Skin epidermis (tissue), 12 donors: ENCODE measurements around the gene KMT2C.
"Not testable (repeated sequence)": the region's sequence is repeated elsewhere in the genome, so short reads cannot be mapped to it uniquely, and the experiment has no call there.

Experiments used
- H3K27ac ChIP-seq, 21 experiments: fragments of 200-600 bp; sonication (generic) in 11 of 21; one replicate each; pipeline ENCODE4 v1.5.0; 2020; ENCODE audit warnings: mild to moderate bottlenecking in 3 of 21, inconsistent platforms in 2 of 21, moderate library complexity in 2 of 21
- H3K4me3 ChIP-seq, 7 experiments: fragments of 200-600 bp; sonication (generic) in 2 of 7; one replicate each; pipeline ENCODE4 v1.5.0; 2020; ENCODE audit warnings: inconsistent platforms in 2 of 7, mild to moderate bottlenecking in 2 of 7, moderate library complexity in 1 of 7

The KMT2C gene

DNA sequence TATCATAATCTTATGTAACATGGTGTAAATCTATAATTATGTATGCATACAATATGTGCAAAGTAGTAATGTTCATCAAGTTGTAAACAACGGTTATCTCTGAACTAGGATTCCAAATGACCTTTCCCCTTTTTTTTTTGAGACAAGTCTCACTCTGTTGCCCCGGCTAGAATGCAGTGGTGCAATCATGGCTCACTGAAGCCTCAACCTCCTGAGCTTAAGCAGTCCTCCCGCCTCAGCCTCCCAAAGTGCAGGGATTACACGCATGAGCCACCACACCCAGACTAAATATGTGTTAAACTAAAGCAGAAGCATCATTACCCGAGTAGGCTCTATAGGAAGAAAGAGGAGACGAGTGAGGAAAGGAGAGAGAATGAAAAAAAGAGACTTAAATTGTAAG, 7.8 kb upstream of the KMT2C start:
- Histone ChIP-seq H3K4me3 (no peak overlapping the region), H3K27ac (no peak overlapping the region)

DNA sequence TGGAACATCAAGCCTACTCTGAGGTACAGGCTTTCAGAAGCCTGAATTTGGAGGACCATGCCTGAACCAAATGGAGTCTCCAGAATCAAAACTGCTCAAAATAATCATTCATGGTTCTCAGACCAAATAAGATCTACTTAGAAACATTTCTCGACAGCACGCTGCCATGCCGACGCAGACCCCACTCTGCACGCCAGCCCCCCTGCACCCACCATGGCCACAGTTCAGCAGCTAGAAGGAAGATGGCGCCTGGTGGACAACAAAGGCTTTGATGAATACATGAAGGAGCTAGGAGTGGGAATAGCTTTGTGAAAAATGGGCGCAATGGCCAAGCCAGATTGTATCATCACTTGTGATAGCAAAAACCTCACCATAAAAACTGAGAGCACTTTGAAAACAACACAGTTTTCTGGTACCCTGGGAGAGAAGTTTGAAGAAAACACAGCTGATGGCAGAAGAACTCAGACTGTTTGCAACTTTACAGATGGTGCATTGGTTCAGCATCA, 6.6 kb upstream of the KMT2C start:
- no peak overlapping the region for H3K4me3 ChIP-seq
- H3K27ac ChIP-seq = no peak overlapping the region

DNA sequence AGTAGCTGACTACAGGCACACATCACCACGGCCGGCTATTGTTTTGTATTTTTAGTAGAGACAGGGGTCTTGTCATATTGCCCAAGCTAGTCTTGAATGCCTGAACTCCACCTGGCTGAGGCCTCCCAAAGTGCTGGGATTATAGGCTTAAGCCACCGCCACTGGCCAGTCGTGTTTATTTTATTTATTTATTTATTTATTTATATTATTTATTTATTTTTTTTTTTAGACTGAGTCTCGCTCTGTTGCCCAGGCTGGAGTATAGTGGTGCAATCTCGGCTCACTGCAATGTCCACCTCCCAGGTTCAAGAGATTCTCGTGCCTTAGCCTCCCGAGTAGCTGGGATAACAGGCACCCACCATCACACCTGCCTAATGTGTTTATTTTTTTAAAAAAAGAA, 6.0 kb upstream of the KMT2C start:
- H3K27ac ChIP-seq, H3K4me3 ChIP-seq: not testable (repeated sequence)

DNA sequence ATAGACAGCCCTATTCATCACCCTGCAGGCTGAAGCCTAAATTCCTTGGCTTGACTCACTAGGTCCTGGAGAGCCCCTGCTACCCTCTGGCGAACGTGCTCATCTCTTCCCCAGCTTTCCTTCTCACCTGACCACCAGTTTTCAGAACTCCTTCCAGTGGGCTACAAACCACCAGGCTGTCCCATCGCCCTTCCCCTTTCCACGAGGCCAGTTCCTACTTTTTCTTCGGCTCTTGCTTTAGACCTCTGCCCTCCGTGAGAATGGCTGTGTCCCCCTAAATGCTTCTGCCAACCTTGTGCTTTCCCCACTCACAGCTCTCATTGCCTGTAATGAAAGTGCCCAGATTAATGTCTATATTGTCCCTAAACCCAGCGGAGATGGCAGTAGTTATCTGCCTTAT, 5.4 kb upstream of the KMT2C start:
- not testable (repeated sequence) for H3K4me3 ChIP-seq, H3K27ac ChIP-seq

DNA sequence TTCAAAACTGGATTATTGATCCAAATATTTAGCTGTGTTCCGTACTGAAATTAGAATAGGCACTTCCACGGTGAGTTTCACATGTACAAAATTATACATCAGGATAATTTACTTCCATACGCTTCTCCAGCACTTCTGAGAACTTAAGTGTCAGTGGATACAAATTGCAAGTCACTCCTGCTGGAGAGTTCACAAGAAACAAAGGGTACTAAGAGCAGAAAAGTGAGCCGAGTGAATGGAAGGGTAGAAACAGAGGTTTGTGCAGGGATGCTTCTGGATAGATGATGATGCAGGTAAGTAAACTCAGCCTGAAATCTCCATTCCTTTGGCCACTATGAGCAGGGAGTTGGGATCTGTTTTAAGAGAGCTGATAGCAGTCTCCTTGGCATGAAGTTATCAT, 2.2 kb upstream of the KMT2C start:
- H3K4me3 ChIP-seq = not testable (repeated sequence)

DNA sequence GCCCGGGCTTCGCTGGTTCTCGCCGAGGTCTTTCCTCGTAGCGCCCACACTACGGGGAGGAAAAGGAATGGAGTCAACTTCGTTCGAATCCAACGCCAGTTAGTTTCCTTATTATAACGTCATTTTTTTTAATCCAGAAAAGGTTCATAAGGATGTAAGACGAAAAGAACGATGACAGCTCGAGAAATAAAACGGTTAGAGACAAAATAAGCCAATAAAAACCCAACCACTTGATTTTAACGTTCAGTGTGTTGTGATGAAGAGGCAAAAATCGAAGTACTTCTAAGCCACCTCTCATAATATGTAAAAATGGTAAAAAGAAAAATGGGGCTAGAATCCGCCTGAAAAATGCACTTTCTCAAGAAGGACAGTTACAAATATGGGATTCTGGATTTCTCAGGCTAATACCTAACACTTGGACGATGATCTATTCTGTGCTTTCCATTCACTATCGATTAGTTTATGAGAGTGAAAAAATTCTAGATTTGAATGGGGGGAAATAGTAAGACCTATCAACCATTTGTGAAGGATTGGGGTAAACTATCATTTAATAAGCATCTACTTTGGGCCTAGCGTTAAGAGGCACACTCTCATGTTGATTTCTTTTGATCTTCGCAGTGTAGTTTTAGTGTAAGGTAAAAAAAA, 1.2 kb upstream of the KMT2C start:
- Histone ChIP-seq H3K4me3 (peak overlapping the region; percentile 49 to 95 (median 66)), H3K27ac (peak overlapping the region; percentile 71 to 99 (median 93))

More for the DNA sequence above, 2.2 kb upstream of the KMT2C start:
- not testable (repeated sequence) for H3K27ac ChIP-seq

DNA sequence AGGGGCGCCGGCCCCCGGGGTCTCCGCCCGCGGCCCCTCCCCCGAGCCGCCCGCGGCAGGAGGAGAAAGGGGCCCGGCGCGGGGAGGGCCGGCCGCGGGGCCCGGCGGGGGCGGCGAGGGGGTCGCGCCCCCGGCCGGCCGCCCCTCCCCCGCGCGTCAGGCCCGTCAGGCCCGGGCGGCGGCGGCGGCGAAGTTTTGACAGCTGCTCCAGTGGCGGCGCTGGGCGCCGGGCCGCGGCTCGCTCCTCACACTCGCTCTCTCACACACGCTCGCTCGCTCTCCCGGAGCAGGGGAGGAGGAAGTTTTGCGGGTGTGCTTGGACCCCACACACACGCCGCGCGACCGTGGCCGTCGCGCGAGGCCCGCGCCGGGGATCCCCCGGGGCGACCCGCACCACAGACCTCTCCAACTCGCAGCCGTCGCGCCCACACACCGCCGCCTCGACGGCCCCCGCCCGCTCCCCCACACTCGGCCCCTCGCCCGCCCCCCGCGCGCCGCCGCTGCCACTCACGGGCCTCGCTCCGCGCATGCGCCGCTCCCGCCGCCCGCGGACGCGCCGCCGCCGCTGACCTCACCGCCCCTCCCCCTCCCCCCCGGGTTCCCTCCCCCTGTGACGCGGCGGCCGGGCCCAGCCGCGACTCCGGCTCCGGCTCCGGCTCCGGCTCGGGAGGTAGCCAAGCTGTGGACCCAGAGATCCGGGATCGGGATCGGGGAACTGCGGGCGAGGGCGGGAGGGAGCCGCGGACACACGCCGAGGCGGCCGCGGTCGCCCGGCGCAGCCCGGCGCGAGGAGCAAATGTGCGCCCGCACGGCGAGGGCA, 518 bp upstream of the KMT2C start:
- peak overlapping the region; percentile 78 to 99 (median 94) for H3K27ac ChIP-seq
- H3K4me3 ChIP-seq = peak overlapping the region; percentile 49 to 95 (median 66)

DNA sequence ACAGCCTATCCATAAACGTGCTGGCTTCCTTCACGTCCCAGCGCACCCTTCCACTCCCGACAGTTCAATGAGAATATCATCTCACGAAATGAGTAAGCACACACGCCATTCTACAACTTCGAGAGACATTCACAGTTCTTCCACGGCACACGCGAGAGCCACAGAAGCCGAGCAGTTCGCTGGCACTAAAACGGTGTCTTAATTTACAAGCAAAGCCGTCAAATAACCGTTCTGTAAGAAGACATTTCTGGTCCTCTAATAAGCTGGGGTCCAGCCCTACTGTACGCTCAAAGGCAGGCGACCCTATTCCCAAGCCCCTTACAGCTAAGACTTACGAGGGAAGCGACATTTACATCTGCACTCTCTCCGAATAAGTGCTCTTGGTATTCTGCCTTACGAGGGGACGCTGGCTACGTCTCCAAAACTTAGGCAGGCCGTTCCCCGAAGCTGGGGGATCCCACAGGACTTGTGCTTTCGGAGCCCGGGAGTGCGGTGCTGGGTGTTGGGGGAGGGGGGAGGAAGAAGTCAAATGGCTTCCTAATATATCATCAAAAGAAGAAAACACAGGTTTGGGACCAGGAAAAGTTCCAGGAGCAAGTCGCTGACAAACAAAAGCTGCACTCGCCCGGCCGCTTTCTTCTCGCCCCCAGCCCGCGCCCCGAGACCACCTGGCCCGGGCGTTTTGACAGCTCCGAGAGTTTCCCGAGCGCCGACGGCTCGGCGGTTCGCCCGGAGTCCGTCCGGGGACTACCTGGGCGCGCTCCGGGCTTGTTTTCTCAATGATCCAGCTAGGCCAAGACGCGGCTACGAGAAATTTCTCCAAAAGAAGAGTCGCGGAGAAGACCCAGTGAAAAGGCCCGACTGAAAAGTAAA, 1.1 kb downstream of the KMT2C start:
- Histone ChIP-seq H3K4me3 (peak overlapping the region; percentile 61 to 95 (median 91)), H3K27ac (peak overlapping the region; percentile 47 to 99 (median 90))

DNA sequence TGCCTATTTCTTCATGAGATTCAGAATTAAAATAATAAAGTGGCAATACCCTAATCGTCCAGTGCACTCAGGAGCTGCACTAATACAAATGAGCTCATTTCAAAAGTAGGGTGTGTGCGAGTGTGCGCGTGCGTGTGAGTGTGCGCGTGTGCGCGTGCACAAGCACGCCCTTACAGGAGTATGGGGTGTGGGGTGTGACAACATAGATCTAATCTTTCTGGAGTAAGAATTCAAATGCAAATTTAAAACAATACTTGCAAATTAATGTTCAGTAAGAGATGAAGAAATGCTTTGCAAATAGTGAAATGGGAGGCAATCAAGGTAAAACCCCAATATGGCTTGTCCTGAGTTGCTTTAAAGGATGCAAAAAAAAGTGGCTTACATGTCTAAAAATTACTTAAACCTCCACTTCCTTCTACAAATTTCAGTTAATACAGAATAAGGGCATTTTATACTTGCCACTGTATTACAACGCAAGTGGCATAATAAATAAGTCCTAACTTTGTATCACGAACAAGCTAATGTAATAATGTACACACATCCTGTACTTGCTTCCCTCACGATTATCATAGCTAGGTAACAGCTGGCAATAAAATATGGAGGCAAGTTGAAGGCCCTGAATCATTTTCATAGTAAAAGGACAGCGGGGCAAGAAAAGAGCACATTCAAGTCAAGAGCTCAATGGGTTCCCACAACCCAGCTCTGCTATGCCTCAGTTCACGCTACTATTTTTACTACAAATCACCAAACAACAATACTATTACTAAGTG, 1.9 kb downstream of the KMT2C start:
- Histone ChIP-seq H3K4me3 (peak overlapping the region; percentile 61 to 95 (median 91)), H3K27ac (peak overlapping the region in 19 of 21 experiments; percentile 77 to 99 (median 97))

DNA sequence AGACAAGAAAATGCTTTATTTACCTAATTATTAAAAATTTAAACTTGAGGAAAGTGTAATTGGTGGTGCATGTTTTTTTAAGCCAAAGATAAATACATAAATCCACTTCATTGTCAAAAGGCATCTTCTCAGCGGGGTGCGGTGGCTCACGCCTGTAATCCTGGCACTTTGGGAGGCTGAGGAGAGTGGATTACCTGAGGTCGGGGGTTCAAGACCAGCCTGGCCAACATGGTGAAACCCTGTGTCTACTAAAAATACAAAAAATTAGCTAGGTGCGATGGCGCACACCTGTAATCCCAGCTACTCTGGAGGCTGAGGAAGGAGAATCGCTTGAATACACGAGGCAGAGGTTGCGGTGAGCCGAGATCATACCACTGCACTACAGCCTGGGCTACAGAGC, 3.1 kb downstream of the KMT2C start:
- H3K27ac ChIP-seq, H3K4me3 ChIP-seq: not testable (repeated sequence)

DNA sequence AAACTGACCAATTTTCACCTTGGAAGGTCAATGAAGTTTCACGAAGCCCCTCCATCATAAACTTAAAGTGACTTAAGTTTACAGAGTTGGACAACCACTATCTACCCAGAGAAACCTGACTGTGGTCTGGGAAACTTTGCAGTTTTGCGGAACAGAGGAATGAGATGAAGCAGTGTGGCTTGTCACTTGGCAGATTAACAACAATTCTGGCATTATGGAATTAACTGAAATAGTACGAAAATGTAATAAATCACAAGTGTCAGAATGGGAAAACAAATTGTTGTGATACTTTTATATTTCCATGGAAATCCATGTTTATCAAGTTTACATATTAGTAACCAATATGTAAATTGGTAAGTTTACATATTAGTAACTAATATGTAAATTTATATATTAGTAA, 4.9 kb downstream of the KMT2C start:
- Histone ChIP-seq H3K27ac (no peak overlapping the region), H3K4me3 (no peak overlapping the region)

DNA sequence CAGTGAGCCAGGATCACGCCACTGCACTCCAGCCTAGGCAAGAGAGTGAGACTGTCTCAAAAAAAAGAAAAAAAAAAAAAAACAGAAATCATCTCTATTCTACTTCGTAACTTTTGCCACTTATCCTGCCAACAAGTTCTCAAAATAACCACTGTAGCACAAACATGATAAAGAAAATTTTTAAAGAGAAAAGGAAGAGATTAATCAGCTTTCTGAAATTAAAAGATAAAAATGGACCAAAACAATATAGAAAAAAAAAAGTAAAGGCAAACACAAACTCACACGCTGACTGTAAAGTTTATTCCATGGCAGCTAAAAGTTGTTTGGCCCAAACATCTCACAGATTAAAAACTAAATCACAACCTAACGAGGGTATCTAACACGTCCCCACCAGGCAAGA, 5.7 kb downstream of the KMT2C start:
- H3K27ac ChIP-seq = peak overlapping the region in 1 of 21 experiments; percentile 3
- not testable (repeated sequence) for H3K4me3 ChIP-seq

DNA sequence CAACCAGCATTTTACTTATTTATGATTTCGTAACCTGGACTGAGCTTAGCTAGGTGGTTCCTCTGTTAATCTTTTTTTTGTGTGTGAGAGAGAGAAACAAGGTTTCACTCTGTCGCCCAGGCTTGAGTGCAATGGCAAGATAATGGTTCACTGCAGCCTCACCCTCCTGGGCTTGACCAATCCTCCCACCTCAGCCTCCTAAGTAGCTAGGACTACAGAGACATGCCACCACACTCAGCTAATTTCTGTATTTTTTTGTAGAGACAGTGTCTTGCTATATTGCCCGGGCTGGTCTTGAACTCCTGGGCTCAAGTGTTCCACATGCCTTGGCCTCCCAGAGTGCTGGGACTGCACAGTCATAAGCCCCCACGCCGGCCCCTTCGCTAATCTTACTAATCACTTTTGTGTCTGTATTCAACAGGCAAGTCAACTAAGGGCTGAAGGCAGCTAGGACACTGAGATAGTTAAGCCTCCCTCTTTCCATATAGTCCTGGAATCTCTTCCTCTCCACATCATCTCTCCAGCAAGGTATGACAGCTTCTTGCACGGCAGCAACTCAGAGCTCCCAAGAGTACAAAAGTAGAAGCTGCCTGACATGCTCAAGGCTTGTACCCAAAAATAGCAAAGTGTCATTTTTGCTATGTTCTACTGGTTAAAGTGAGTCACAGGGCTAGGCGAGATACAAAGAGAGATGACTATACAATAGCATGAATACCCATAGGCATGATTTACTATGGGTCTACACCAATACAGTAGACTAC, 11.3 kb downstream of the KMT2C start:
- no peak overlapping the region for H3K4me3 ChIP-seq
- H3K27ac ChIP-seq = no peak overlapping the region

DNA sequence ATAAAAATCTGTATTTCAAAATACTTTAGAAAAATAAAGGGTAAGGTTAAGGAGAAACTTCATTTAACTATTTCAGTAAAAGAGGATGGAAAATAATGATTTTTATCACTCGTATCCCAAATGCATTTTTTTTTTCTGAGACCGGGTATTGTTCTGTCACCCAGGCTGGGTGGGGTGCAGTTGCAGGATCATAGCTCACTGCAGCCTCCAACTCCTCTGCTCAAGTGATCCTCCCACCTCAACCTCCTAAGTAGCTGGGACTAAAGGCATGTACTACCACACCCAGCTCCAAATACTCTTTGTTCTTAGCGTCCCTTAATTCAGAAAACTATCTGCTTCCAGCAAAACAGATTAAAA, 11.8 kb downstream of the KMT2C start:
- Histone ChIP-seq H3K4me3 (no peak overlapping the region), H3K27ac (no peak overlapping the region)

DNA sequence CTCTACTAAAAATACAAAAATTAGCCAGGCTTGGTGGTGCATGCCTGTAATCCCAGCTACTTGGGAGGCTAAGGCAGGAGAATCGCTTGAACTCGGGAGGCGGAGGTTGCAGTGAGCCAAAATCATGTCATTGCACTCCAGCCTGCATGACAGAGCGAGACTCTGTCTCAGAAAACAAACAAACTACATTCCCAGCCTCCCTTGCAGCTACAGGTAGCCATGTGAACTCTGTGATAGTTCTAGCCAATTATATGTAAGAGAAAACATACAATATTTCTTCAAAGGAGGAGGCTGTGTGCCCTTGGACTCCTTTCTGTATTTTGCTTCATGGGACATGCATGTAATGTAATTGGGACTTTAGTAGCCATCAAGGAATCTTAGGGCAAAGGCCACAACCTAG, 12.6 kb downstream of the KMT2C start:
- not testable (repeated sequence) for H3K27ac ChIP-seq, H3K4me3 ChIP-seq

DNA sequence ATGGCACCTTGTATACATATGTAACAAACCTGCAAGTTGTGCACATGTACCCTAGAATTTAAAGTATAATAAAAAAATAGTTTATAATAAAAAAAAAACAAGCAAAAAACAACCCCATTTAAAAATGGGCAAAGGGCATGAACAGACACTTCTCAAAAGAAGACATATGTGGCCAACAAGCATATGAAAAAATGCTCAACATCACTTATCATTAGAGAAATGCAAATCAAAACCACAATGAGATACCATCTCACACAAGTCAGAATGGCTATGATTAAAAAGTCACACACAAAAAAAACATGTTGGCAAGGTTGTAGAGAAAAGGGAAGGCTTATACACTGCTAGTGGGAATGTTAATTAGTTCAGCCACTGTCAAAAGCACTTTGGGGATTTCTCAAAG, 14.9 kb downstream of the KMT2C start:
- not testable (repeated sequence) for H3K27ac ChIP-seq, H3K4me3 ChIP-seq

DNA sequence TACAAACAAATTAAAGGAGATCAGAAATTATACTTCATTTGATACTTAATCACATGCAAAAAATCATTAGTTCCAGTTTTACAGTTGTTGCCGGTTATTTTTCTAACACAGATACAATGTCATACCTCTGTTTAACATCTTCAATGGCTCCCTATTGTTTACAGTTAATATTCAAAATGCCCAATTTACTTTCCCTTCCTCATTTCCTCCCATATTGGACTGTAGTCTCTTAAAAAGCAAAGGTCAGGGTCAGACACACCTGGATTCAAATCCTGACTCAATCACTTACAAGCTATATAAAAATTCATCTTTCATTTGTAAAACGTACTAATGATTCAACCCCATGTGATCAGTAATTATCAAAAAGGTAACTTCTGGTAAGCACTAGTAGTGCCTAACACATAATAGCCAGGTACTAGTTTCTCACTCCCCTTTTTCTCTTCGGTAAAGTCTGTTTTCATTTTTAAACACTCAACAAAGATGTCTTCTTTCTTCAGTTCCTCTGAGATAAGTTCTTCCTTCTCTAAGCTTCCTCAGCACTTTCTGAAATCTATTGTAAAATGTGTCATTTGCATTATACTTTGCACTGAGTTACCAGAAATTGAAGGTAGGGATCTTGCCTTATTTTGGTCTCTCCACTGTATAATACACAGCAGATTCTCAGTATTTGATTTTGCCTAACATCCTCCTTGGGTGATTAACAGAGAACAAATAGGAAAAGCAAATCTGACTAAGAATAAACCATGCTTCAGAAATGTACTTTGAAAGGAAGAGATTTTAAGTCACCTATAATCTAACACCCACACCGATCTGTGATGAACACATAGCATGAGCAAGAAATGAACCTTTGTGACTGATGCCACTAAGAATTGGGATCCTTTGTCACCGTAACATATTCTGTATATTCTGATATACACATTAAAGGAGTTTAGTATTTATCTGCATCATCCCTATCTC, 16.1 kb downstream of the KMT2C start:
- Histone ChIP-seq H3K4me3 (no peak overlapping the region), H3K27ac (no peak overlapping the region)

DNA sequence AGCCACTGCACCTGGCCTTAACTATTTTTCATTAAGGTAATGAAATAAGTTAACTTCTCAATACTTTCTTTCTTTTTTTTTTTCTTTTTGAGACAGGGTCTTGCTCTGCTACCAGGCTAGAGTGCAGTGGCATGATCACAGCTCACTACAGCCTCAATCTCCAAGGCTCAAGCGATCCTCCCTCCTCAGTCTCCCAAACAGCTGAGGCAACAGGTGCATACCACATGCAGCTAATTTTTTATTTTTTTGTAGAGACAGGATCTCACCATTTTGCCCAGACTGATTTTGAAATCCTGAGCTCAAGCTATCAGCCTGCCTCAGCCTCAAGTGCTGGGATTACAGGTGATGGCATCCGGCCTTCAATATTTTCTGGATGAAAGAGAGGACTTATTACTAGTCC, 21.0 kb downstream of the KMT2C start:
- no peak overlapping the region for H3K27ac ChIP-seq
- H3K4me3 ChIP-seq = no peak overlapping the region
